GM20431 (cell line): ENCODE results near the gene CENPM.

Experiments used
- in situ Hi-C: fragments of 300-500 bp; cut with MseI, MboI; formaldehyde crosslinking; loops from one replicate; pipeline ENCODE4 v1.15.0; 2020; ENCODE audit warnings: low sequenced_read_pairs; ENCODE audit not compliant: unreplicated experiment

CENPM gene

GRCh38 chr22:41934284-41935014, 12.5 kb downstream of the CENPM start:
- in situ Hi-C loops: no loop called here

GRCh38 chr22:41933411-41934177, 13.4 kb downstream of the CENPM start:
- in situ Hi-C loops: no loop called here

- in situ Hi-C loops: no loop called here
These were observed 14.6 kb downstream of the CENPM start for GRCh38 chr22:41932353-41932752.

- in situ Hi-C loops: no loop called here
These were observed 15.2 kb downstream of the CENPM start for GRCh38 chr22:41931701-41932269.

DNA sequence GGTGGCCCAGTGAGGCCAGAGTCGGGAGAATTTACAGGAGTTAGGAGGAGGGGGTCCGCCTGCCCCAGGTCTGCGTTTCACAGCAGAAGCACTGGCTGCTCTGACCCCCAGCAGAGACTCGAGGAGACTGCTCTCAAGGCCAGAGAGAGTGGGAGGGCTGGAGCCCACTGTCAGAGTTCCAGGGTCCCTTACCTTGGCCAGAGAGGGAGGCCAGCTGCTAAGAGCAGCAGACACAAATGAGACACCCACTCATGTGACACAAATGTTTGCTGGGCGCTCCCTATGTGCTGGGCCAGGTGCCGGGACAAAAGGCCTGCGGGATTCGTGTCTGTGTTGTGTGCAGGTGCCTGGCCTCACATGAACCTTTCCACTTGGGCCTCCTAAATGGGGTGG, 17.5 kb downstream of the CENPM start:
- in situ Hi-C loops: no loop called here

- in situ Hi-C loops: no loop called here
These were observed 18.1 kb downstream of the CENPM start for GRCh38 chr22:41928593-41929417.

- in situ Hi-C loops: no loop called here
These were observed 19.1 kb downstream of the CENPM start for GRCh38 chr22:41927813-41928212.

GRCh38 chr22:41925783-41926460, 21.0 kb downstream of the CENPM start:
- in situ Hi-C loops: no loop called here

DNA sequence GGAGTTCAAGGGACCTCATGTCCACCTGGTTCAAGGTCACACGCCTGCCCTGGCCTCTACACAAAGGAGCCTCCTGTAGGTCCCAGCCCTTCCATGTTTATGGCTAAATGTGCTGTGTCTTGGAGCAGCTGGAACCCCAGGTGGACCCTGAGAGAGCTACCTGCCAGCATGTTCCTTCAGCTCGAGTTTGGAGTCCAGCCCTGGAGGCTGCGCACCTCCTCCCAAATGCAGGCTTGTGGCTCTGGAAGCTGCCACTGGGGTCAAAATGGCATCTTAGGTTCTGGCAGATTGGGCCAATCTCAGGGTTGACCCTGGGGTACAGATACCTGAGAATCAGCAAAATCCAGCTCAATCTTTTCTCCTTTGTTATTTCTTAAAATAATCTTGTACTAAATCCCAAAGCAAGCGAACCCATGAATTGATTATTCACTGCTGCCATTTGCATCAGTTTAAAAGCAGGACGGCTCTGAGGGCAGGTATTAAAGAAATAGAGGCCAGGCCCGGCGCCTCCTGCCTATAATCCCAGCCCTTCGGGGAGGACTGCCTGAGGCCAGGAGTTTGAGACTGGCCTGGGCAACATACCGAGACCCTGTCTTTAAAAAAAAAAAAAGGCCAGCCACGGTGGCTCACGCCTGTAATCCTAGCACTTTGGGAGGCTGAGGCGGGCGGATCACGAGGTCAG, 23.2 kb downstream of the CENPM start:
- in situ Hi-C loops: no loop called here

DNA sequence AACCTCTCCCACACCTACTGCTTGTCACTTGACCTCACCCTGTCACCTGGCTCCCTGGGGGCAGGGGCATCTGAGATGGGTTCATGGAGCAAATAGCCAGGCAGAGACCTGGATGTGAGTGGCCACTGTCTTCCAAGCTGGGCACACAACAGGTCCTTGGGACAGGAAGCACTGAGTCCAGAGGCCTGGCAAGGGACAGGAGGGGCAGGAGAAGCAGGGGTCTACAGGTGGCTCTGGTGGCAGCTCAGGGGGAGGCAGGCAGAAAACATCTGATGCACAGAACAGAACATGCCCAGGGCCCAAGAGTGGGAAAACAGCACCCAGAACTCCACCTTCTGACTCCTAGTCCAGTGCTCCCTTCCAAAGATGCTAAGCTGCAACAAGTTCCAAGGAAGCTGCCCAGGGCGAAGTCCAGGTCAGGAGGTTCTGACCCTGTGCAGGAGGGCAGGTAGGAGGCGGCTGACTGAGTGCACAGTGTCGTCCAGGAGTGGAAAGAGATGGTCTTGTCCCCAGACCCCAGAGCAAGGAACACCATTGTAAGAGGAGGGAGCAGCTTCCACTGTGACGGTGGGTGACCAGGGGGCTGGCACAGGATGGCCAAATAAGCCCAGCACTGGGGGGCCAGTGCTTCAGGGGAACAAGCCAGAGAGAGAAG, 23.9 kb downstream of the CENPM start:
- in situ Hi-C loops: no loop called here

DNA sequence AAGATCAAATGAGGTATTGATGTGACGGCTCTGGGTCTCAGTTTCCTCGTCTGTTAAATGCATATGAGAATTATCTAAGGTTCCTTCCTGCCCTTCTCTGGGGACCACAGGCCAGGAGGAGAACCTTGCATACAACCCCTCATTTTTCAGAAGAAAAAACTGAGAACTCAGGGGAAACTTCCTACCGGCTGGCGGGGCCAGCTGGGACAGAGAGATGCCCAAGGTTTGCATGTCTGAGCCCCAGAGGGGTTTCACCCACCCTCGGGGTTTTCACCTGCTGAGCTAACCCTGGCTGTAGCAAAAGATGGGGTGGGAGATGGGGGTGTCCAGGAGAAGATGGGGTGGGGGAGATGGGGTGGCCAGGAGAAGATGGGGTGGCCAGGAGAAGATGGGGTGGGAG, 24.6 kb downstream of the CENPM start:
- in situ Hi-C loops: no loop called here

GRCh38 chr22:41920271-41920976, 26.5 kb downstream of the CENPM start:
- in situ Hi-C loops: no loop called here

- in situ Hi-C loops: no loop called here
These were observed 27.4 kb downstream of the CENPM start for GRCh38 chr22:41919357-41920224.

GRCh38 chr22:41917903-41918791, 28.8 kb downstream of the CENPM start:
- in situ Hi-C loops: no loop called here

- in situ Hi-C loops: no loop called here
These were observed 29.5 kb downstream of the CENPM start for GRCh38 chr22:41917375-41917902.

GRCh38 chr22:41916745-41917358, 30.1 kb downstream of the CENPM start:
- in situ Hi-C loops: no loop called here
